Vagina (tissue), 2 donors: Measurements from ENCODE around the gene EVPL. TPM values are rescaled to one million over a fixed set of nuclear protein-coding genes. Genes with fewer than 3 reads are reported as not detected.

ENCODE experiments used
- DNase-seq, 2 donors: peaks; one replicate each; pipeline ENCODE4 v3.0.0-alpha.2; 2017; ENCODE audit errors: extremely low spot score in 2 of 2
- H3K27ac ChIP-seq: fragments of 200-600 bp; sonication (generic); one replicate; pipeline ENCODE4 v1.5.1; 2019
- H3K27me3 ChIP-seq: fragments of 200-600 bp; sonication (generic); one replicate; pipeline ENCODE4 v1.5.1; 2019
- H3K36me3 ChIP-seq, 2 donors: fragments of 200-600 bp; sonication (generic); one replicate each; pipeline ENCODE4 v1.5.1; 2017 to 2019
- H3K4me1 ChIP-seq: fragments of 200-600 bp; sonication (generic); one replicate; pipeline ENCODE4 v1.5.1; 2019
- H3K4me3 ChIP-seq, 2 donors: fragments of 200-600 bp; sonication (generic); 1 replicate in 1 of 2; 2 replicates in 1 of 2; pipeline ENCODE4 v1.5.1; 2016 to 2019
- H3K9me3 ChIP-seq: fragments of 200-600 bp; sonication (generic); one replicate; pipeline ENCODE4 v1.5.1; 2019
- CTCF ChIP-seq, 3 experiments: fragments of 450-650 bp in 2 of 3; fragments of 200-600 bp in 1 of 3; sonication (generic) in 1 of 3; IDR thresholded peaks; one replicate each; pipeline ENCODE4 v1.5.1; 2017 to 2019; ENCODE audit warnings: antibody characterized with exemption in 3 of 3, mild to moderate bottlenecking in 2 of 3, moderate library complexity in 2 of 3
- POLR2A ChIP-seq, 2 donors: fragments of 450-650 bp; IDR thresholded peaks; one replicate each; pipeline ENCODE4 v1.6.1; 2017; ENCODE audit warnings: antibody characterized with exemption in 2 of 2, mild to moderate bottlenecking in 2 of 2, moderate library complexity in 2 of 2
- POLR2AphosphoS5 ChIP-seq, 2 donors: sonication (generic); formaldehyde crosslinking; IDR thresholded peaks; one replicate each; pipeline ENCODE4 v1.9.0; 2017; ENCODE audit warnings: antibody characterized with exemption in 2 of 2, mild to moderate bottlenecking in 2 of 2, low read depth in 1 of 2; ENCODE audit not compliant: insufficient read depth in 1 of 2
- intact Hi-C: fragments of 100-400 bp; cut with DNase I; formaldehyde crosslinking; loops from one replicate; pipeline ENCODE4 v1.15.1; 2023
- total RNA-seq: library from RNA; depleted of rRNA; stranded (reverse); fragments of >200 nt; gene quantifications from one replicate; pipeline ENCODE4 v1.2.3, GENCODE V29; 2016

EVPL gene
- total RNA-seq, 1 donor from 2014 or later, result 115 TPM

GRCh38 chr17:76003915-76004314 is 23.2 kb downstream of the EVPL start:
- peaks cover 0 to 14% of the 10 kb centered on the region in 2 donors for H3K36me3 ChIP-seq
- no peak overlapping the region for H3K4me3 ChIP-seq
- peaks cover 5% of the 10 kb centered on the region for H3K4me1 ChIP-seq
- H3K27ac ChIP-seq, result no peak overlapping the region
- no peaks in the 10 kb centered on the region for H3K9me3 ChIP-seq
- no peak for DNase-seq
- TF ChIP-seq CTCF (IDR thresholded peaks at IDR 0.05) (no peak), POLR2A (IDR thresholded peaks at IDR 0.05) (no peak), POLR2AphosphoS5 (IDR thresholded peaks at IDR 0.05; ENCODE audit: insufficient read depth in 1 of 2, low read depth in 1 of 2) (no peak)
- intact Hi-C loops, result loop anchor here (10.0 kb wide), 1 partner anchor 281 kb away; no protein-coding TSS in a partner anchor
- H3K27me3 ChIP-seq, result no peaks in the 10 kb centered on the region

- no peak overlapping the region for H3K4me3 ChIP-seq
- DNase-seq, result no peak
- intact Hi-C loops, result loop anchor here (10.0 kb wide), 1 partner anchor 283 kb away; no protein-coding TSS in a partner anchor
- no peaks in the 10 kb centered on the region for H3K27me3 ChIP-seq
- H3K36me3 ChIP-seq, result peaks cover 0 to 14% of the 10 kb centered on the region in 2 donors
- H3K4me1 ChIP-seq, result peaks cover 9% of the 10 kb centered on the region
- no peak overlapping the region for H3K27ac ChIP-seq
- no peak for TF ChIP-seq CTCF (IDR thresholded peaks at IDR 0.05)
- no peaks in the 10 kb centered on the region for H3K9me3 ChIP-seq
These were observed 25.0 kb downstream of the EVPL start for GRCh38 chr17:76002100-76002499.

- TF ChIP-seq POLR2A (IDR thresholded peaks at IDR 0.05), result no peak
- TF ChIP-seq POLR2AphosphoS5 (IDR thresholded peaks at IDR 0.05; ENCODE audit: insufficient read depth in 1 of 2, low read depth in 1 of 2), result no peak
- TF ChIP-seq CTCF (IDR thresholded peaks at IDR 0.05), result no peak
- H3K9me3 ChIP-seq, result no peaks in the 10 kb centered on the region
- no peak for DNase-seq
- intact Hi-C loops, result loop anchor here (10.0 kb wide), 1 partner anchor 284 kb away; no protein-coding TSS in a partner anchor
- no peak within 1 kb of the TSS for H3K4me3 ChIP-seq
- no peaks in the 10 kb centered on the region for H3K27me3 ChIP-seq
- peaks cover 14% of the 10 kb centered on the region for H3K4me1 ChIP-seq
- H3K27ac ChIP-seq, result no peak within 1 kb of the TSS
- peaks cover 0 to 7% of the 10 kb centered on the region in 2 donors for H3K36me3 ChIP-seq
These were observed 26.2 kb downstream of the EVPL start, which contains the start of gene CDK3 for GRCh38 chr17:76000755-76001521. Gene CDK3 (plus strand): TSS chr17:76000855. CDS start chr17:76001426, 571 bp downstream.

GRCh38 chr17:76000016-76000754 is 26.9 kb downstream of the EVPL start:
- Histone ChIP-seq H3K27ac (no peak overlapping the region), H3K4me3 (no peak overlapping the region), H3K4me1 (peaks cover 14% of the 10 kb centered on the region), H3K36me3 (peaks cover 0 to 7% of the 10 kb centered on the region in 2 donors), H3K9me3 (no peaks in the 10 kb centered on the region), H3K27me3 (no peaks in the 10 kb centered on the region)
- intact Hi-C loops, result loop anchor here (10.0 kb wide), 1 partner anchor 285 kb away; no protein-coding TSS in a partner anchor
- TF ChIP-seq POLR2AphosphoS5 (IDR thresholded peaks at IDR 0.05; ENCODE audit: insufficient read depth in 1 of 2, low read depth in 1 of 2), result no peak
- peak in 2 of 3 experiments; percentile 9 to 23 for TF ChIP-seq CTCF (IDR thresholded peaks at IDR 0.05)
- DNase-seq, result no peak
